NB4 (cell line): ENCODE data around the gene BCL11A.

Source experiments
- MYC ChIP-seq: IDR thresholded peaks from 2 replicates; pipeline ENCODE4 v1.6.1; 2011; ENCODE audit warnings: low read depth, low read length
- POLR2A ChIP-seq: IDR thresholded peaks from 2 replicates; pipeline ENCODE4 v1.6.1; 2011; ENCODE audit warnings: mild to moderate bottlenecking; ENCODE audit not compliant: insufficient read length; ENCODE audit errors: extremely low read depth
- TF ChIP-seq, protein P1 (sequence below): IDR thresholded peaks from one replicate; pipeline ENCODE4 v1.5.1; 2012; ENCODE audit warnings: low read depth, low read length

GRCh38 chr2:60595953-60596352 is 42.5 kb upstream of the BCL11A start:
- TF ChIP-seq, protein P1, sequence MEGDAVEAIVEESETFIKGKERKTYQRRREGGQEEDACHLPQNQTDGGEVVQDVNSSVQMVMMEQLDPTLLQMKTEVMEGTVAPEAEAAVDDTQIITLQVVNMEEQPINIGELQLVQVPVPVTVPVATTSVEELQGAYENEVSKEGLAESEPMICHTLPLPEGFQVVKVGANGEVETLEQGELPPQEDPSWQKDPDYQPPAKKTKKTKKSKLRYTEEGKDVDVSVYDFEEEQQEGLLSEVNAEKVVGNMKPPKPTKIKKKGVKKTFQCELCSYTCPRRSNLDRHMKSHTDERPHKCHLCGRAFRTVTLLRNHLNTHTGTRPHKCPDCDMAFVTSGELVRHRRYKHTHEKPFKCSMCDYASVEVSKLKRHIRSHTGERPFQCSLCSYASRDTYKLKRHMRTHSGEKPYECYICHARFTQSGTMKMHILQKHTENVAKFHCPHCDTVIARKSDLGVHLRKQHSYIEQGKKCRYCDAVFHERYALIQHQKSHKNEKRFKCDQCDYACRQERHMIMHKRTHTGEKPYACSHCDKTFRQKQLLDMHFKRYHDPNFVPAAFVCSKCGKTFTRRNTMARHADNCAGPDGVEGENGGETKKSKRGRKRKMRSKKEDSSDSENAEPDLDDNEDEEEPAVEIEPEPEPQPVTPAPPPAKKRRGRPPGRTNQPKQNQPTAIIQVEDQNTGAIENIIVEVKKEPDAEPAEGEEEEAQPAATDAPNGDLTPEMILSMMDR = no peak
- TF ChIP-seq POLR2A (no peak), MYC (no peak)
